GM23338 (cell line): Measurements from ENCODE around the gene NYAP2. TPM values are rescaled to one million over a fixed set of nuclear protein-coding genes. Genes with fewer than 3 reads are reported as not detected.

Experiments used
- ATAC-seq: fragments of 200-7000 bp; cut with Tn5 transposase; 3 replicates; pipeline ENCODE4 v1.9.1; 2020
- DNase-seq: peaks from one replicate; pipeline ENCODE4 v3.0.0-alpha.2; 2015; ENCODE audit warnings: low spot score
- H2AFZ ChIP-seq: fragments of 200-600 bp; sonication (generic); 2 replicates; pipeline ENCODE4 v1.8.0; 2016; ENCODE audit warnings: antibody characterized with exemption, mild to moderate bottlenecking, moderate library complexity
- H3F3A ChIP-seq: fragments of 200-600 bp; sonication (generic); replicated peaks from 2 replicates; pipeline ENCODE4 v1.8.0; 2017; ENCODE audit warnings: antibody characterized with exemption, mixed run types, low read depth
- H3K27ac ChIP-seq: fragments of 200-600 bp; sonication (generic); 2 replicates; pipeline ENCODE4 v1.6.1; 2016; ENCODE audit warnings: low read depth
- H3K27me3 ChIP-seq: fragments of 200-600 bp; sonication (generic); 2 replicates; pipeline ENCODE4 v1.8.0; 2016; ENCODE audit warnings: mild to moderate bottlenecking, mixed run types, moderate library complexity; ENCODE audit not compliant: insufficient read depth
- H3K36me3 ChIP-seq: fragments of 200-600 bp; sonication (generic); 2 replicates; pipeline ENCODE4 v1.8.0; 2016; ENCODE audit warnings: mild to moderate bottlenecking; ENCODE audit not compliant: insufficient read depth
- H3K4me1 ChIP-seq: fragments of 200-600 bp; sonication (generic); 2 replicates; pipeline ENCODE4 v1.8.0; 2016; ENCODE audit warnings: mild to moderate bottlenecking, moderate library complexity; ENCODE audit not compliant: insufficient read depth
- H3K4me2 ChIP-seq: fragments of 200-600 bp; sonication (generic); 2 replicates; pipeline ENCODE4 v1.7.1; 2017; ENCODE audit warnings: mixed run types
- H3K4me3 ChIP-seq: fragments of 200-600 bp; sonication (generic); 2 replicates; pipeline ENCODE4 v1.6.1; 2016; ENCODE audit warnings: mixed run types
- H3K79me2 ChIP-seq: fragments of 200-600 bp; sonication (generic); replicated peaks from 2 replicates; pipeline ENCODE4 v1.8.0; 2017; ENCODE audit warnings: mild to moderate bottlenecking; ENCODE audit not compliant: insufficient read depth
- H3K9me2 ChIP-seq: fragments of 200-600 bp; sonication (generic); 2 replicates; pipeline ENCODE4 v1.8.0; 2017; ENCODE audit not compliant: insufficient read depth
- H4K20me1 ChIP-seq: fragments of 200-600 bp; sonication (generic); replicated peaks from 2 replicates; pipeline ENCODE4 v1.8.0; 2017; ENCODE audit warnings: mild to moderate bottlenecking; ENCODE audit not compliant: insufficient read depth
- H3K27ac Mint-ChIP-seq: 2 replicates; pipeline ENCODE4 v1.8.0; 2020; ENCODE audit warnings: inconsistent platforms, mild to moderate bottlenecking, moderate library complexity, mixed read lengths
- H3K27me3 Mint-ChIP-seq: 3 replicates; pipeline ENCODE4 v1.8.0; 2022; ENCODE audit warnings: low read depth, mild to moderate bottlenecking, moderate library complexity, mixed read lengths, inconsistent platforms; ENCODE audit not compliant: insufficient read depth, poor library complexity
- H3K36me3 Mint-ChIP-seq: 3 replicates; pipeline ENCODE4 v1.8.0; 2021; ENCODE audit warnings: low read depth, mild to moderate bottlenecking, inconsistent platforms, moderate library complexity, mixed read lengths
- H3K4me1 Mint-ChIP-seq: 3 replicates; pipeline ENCODE4 v1.8.0; 2020; ENCODE audit warnings: mild to moderate bottlenecking, inconsistent platforms, mixed read lengths
- H3K4me3 Mint-ChIP-seq: 3 replicates; pipeline ENCODE4 v1.8.0; 2021; ENCODE audit warnings: moderate library complexity, mild to moderate bottlenecking, inconsistent platforms, mixed read lengths
- H3K9me3 Mint-ChIP-seq: 3 replicates; pipeline ENCODE4 v1.8.0; 2020; ENCODE audit warnings: moderate library complexity, mild to moderate bottlenecking, inconsistent platforms, mixed read lengths
- CREB1 ChIP-seq: fragments of 250-450 bp; sonication (Bioruptor Pico); IDR thresholded peaks from 2 replicates; pipeline ENCODE4 v1.5.0; 2020; ENCODE audit warnings: low read depth, mild to moderate bottlenecking, moderate library complexity
- CTCF ChIP-seq, 2 experiments: fragments of 200-600 bp in 1 of 2; sonication (generic) in 1 of 2; conservative IDR thresholded peaks; 2 replicates each; pipeline versions ENCODE4 v1.5.1 to v1.6.1; 2016 to 2017; ENCODE audit warnings: antibody characterized with exemption in 2 of 2, low read depth in 2 of 2, mild to moderate bottlenecking in 2 of 2, moderate library complexity in 1 of 2
- ETS1 ChIP-seq: IDR thresholded peaks from 2 replicates; pipeline ENCODE4 v1.6.1; 2016; ENCODE audit warnings: antibody characterized with exemption
- JUNB ChIP-seq: IDR thresholded peaks from one replicate; pipeline ENCODE4 v1.6.1; 2016; ENCODE audit warnings: antibody characterized with exemption; ENCODE audit not compliant: unreplicated experiment
- NANOG ChIP-seq: IDR thresholded peaks from 2 replicates; pipeline ENCODE4 v1.6.1; 2016; ENCODE audit warnings: antibody characterized with exemption, borderline replicate concordance
- POLR2AphosphoS5 ChIP-seq: IDR thresholded peaks from 2 replicates; pipeline ENCODE4 v1.6.1; 2016; ENCODE audit warnings: antibody characterized with exemption, low read depth
- REST ChIP-seq: IDR thresholded peaks from one replicate; pipeline ENCODE4 v1.6.1; 2018; ENCODE audit warnings: antibody characterized with exemption; ENCODE audit not compliant: unreplicated experiment
- ZNF114 ChIP-seq: fragments of 250-450 bp; sonication (Bioruptor Pico); IDR thresholded peaks from 2 replicates; pipeline ENCODE4 v1.5.0; 2020; ENCODE audit warnings: mild to moderate bottlenecking, moderate library complexity
- ZNF331 ChIP-seq: fragments of 250-450 bp; sonication (Bioruptor Pico); IDR thresholded peaks from 2 replicates; pipeline ENCODE4 v1.5.0; 2020; ENCODE audit warnings: low read depth, mild to moderate bottlenecking, moderate library complexity
- polyA plus RNA-seq: library from polyadenylated mRNA; unstranded; fragments of >200 nt; fragmentation: Nextera tagmentation; extraction: Ambion mirVana; gene quantifications from 2 replicates; pipeline ENCODE4 v1.2.1, GENCODE V29; 2016
- total RNA-seq: library from RNA; depleted of rRNA; stranded (reverse); fragments of >200 nt; shearing (Covaris generic); gene quantifications from 2 replicates; pipeline ENCODE4 v1.2.3, GENCODE V29; 2014

NYAP2 gene
- total and polyA plus RNA-seq, 2 experiments from 2014 or later = not detected

DNA sequence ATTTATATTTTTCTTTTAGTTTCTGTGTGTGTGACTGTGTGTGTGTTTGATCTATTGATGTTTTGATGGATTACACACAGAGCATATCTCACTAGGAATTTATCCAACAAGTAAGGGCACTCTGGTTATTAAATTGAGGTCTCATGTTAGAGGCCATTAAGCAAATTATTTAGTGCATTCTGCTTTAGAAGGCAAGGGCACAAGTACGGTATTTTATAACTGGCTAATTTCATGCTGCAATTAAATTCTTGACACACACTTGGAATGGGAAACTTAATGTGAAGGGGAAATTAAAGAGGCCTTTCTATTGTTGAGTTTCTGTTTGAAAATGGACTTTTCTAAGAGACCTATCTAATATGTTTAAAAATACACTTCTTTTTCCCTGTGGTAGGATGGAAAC is 25.8 kb downstream of the NYAP2 start:
- ATAC-seq = no peak
- no peaks in the 10 kb centered on the region for H3K9me3 Mint-ChIP-seq

More for the DNA sequence above, 25.8 kb downstream of the NYAP2 start:
- H3K4me3 Mint-ChIP-seq = no peak overlapping the region
- no peak overlapping the region for H2AFZ ChIP-seq
- peaks cover 26% of the 10 kb centered on the region for H3K4me1 Mint-ChIP-seq
- H3K36me3 Mint-ChIP-seq = no peaks in the 10 kb centered on the region
- TF ChIP-seq REST (no peak), POLR2AphosphoS5 (no peak), JUNB (no peak), ETS1 (no peak), NANOG (no peak), CREB1 (CRISPR knock-in tag) (no peak), CTCF (conservative IDR thresholded peaks at IDR 0.05; ENCODE audit: low read depth in 2 of 2) (no peak), ZNF331 (CRISPR knock-in tag) (no peak), ZNF114 (CRISPR knock-in tag) (no peak)
- DNase-seq = no peak
- no peaks in the 10 kb centered on the region for H3K36me3 ChIP-seq
- H3F3A ChIP-seq = no peaks in the 10 kb centered on the region
- H3K27ac ChIP-seq = no peak overlapping the region
- peaks cover 3% of the 10 kb centered on the region for H3K27me3 Mint-ChIP-seq
- no peaks in the 10 kb centered on the region for H3K79me2 ChIP-seq
- H3K27ac Mint-ChIP-seq = no peak overlapping the region
- H3K4me2 ChIP-seq = no peak overlapping the region
- no peaks in the 10 kb centered on the region for H4K20me1 ChIP-seq
- no peaks in the 10 kb centered on the region for H3K9me2 ChIP-seq
- H3K4me1 ChIP-seq = peaks cover 24% of the 10 kb centered on the region
- no peaks in the 10 kb centered on the region for H3K27me3 ChIP-seq
- H3K4me3 ChIP-seq = no peak overlapping the region
